Endodermal cell (in vitro differentiated cells): ENCODE results near the gene ASTN2. TPM values are rescaled to one million over a fixed set of nuclear protein-coding genes. Genes with fewer than 3 reads are reported as not detected.
A peak's percentile ranks its signal among the peaks of the same experiment; 100 is the strongest.

ENCODE experiments used
- DNase-seq: peaks from one replicate; pipeline ENCODE4 v3.0.0-alpha.2; 2017
- H3K27ac ChIP-seq: 2 replicates; pipeline ENCODE4 v1.5.1; 2013; ENCODE audit warnings: mild to moderate bottlenecking, low read depth, low read length, moderate library complexity
- H3K27me3 ChIP-seq: 2 replicates; pipeline ENCODE4 v1.6.1; 2013; ENCODE audit warnings: mild to moderate bottlenecking, low read length, moderate library complexity; ENCODE audit not compliant: insufficient read depth, control insufficient read depth, poor library complexity, severe bottlenecking
- H3K36me3 ChIP-seq: 2 replicates; pipeline ENCODE4 v1.7.0; 2013; ENCODE audit warnings: mild to moderate bottlenecking, low read length, moderate library complexity; ENCODE audit not compliant: control insufficient read depth, insufficient read depth
- H3K4me1 ChIP-seq: one replicate; pipeline ENCODE4 v1.7.0; 2013; ENCODE audit warnings: low read length; ENCODE audit not compliant: control insufficient read depth, insufficient read depth
- H3K4me3 ChIP-seq: 2 replicates; pipeline ENCODE4 v1.5.1; 2013; ENCODE audit warnings: mild to moderate bottlenecking, low read length, moderate library complexity
- H3K9ac ChIP-seq: 2 replicates; pipeline ENCODE4 v1.6.1; 2013; ENCODE audit warnings: mild to moderate bottlenecking, low read length, moderate library complexity; ENCODE audit not compliant: poor library complexity, severe bottlenecking; ENCODE audit errors: extremely low read depth
- H3K9me3 ChIP-seq: 2 replicates; pipeline ENCODE4 v1.6.1; 2013; ENCODE audit warnings: mild to moderate bottlenecking, low read length, moderate library complexity; ENCODE audit not compliant: control insufficient read depth
- H3K27ac Mint-ChIP-seq: 2 replicates; pipeline ENCODE4 v1.8.0; 2020; ENCODE audit warnings: mixed read lengths
- H3K27me3 Mint-ChIP-seq: 2 replicates; pipeline ENCODE4 v1.8.0; 2021; ENCODE audit warnings: mild to moderate bottlenecking, mixed read lengths; ENCODE audit not compliant: insufficient read depth
- H3K36me3 Mint-ChIP-seq: 2 replicates; pipeline ENCODE4 v1.8.0; 2020; ENCODE audit warnings: low read depth, mixed read lengths
- H3K4me1 Mint-ChIP-seq: 2 replicates; pipeline ENCODE4 v1.8.0; 2020; ENCODE audit warnings: mixed read lengths
- H3K4me3 Mint-ChIP-seq: 2 replicates; pipeline ENCODE4 v1.8.0; 2020; ENCODE audit warnings: mild to moderate bottlenecking, moderate library complexity, mixed read lengths
- H3K9me3 Mint-ChIP-seq: 2 replicates; pipeline ENCODE4 v1.8.0; 2020; ENCODE audit warnings: mild to moderate bottlenecking, mixed read lengths
- WGBS, 2 experiments: methylation state at CpG; one replicate each; pipeline versions ENCODE4 v1.1.5 to v1.1.7; 2013; ENCODE audit warnings: missing lambda C conversion rate in 2 of 2, mixed read lengths in 1 of 2; ENCODE audit not compliant: insufficient coverage in 1 of 2, insufficient read length in 1 of 2; 5-methylcytosine and 5-hydroxymethylcytosine counted together
- total RNA-seq, 2 donors: library from RNA; stranded (reverse); fragmentation: NEBNext Ultra II Directional in 1 of 2; extraction: Animal tissue kit (Norgen Biotek cat#: 25700) in 1 of 2; gene quantifications; 2 replicates in 1 of 2; 3 replicates in 1 of 2; pipeline ENCODE4 v1.2.1, GENCODE V29; 2021
- TF ChIP-seq, protein P1 (sequence below): fragments of 200-600 bp; sonication (generic); conservative IDR thresholded peaks from 2 replicates; pipeline ENCODE4 v1.5.0; 2021; ENCODE audit warnings: antibody characterized with exemption, mild to moderate bottlenecking

Gene ASTN2
- total RNA-seq, 2 donors from 2014 or later: 8.9 to 10.4 TPM

DNA sequence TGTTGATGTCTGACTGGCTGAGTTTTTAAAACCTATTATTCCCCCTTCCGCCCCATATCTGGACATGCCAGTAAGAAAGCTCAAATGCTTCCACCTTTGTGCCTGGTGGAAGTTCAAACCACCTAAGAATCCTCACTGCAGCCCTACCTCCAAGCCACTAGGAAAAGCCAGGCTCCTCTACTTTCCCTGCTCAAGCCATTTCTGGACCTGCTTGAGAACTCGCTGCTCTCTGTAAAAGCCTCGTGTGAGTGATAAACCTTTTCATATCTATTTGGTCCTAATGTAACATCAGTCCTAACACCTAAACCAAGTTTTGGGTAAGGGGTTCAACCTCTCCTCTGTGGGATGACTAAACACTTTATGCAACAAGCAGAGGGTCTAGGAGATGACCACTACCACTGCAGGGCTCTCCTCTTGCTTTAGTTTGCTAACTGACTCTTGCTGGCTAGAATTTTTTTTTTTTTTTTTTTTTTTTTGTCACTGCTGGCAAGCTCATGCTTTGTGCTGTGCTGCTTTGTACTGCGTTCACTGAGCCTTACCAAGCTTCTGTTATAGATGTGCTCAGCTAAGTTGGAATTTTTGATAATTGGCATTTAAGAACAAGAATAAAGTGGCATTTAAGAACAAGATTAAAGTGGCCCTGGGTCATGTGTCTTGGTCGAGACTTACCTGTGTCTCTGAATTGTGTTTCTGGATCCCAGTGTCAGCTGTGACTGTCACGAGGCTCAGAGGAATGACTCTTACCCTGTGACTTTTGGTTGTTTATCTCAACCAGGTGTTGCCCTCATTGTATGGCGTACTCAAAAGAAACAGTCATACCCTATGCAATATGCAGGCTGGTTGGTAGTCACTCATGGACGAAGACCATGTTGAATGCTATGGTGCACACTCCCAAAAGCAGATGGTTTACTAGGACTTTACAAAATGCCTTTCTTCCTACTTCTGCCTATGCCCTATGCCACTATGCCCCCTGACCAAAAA, 708.3 kb downstream of the ASTN2 start:
- Mint-ChIP-seq H3K36me3 (peaks cover 12% of the 10 kb centered on the region), H3K9me3 (peaks cover 4% of the 10 kb centered on the region), H3K27ac (no peak overlapping the region), H3K27me3 (no peaks in the 10 kb centered on the region), H3K4me3 (no peak overlapping the region), H3K4me1 (peaks cover 21% of the 10 kb centered on the region)
- WGBS, 2 experiments: 92 to 98% methylated on average over 4 to 8 of the region's 8 CpGs
- Histone ChIP-seq H3K9me3 (peaks cover 6% of the 10 kb centered on the region), H3K4me1 (peaks cover 9% of the 10 kb centered on the region), H3K9ac (no peak overlapping the region), H3K27me3 (no peaks in the 10 kb centered on the region), H3K27ac (no peak overlapping the region), H3K36me3 (peaks cover 8% of the 10 kb centered on the region), H3K4me3 (no peak overlapping the region)
- no peak for DNase-seq
- TF ChIP-seq, protein P1, sequence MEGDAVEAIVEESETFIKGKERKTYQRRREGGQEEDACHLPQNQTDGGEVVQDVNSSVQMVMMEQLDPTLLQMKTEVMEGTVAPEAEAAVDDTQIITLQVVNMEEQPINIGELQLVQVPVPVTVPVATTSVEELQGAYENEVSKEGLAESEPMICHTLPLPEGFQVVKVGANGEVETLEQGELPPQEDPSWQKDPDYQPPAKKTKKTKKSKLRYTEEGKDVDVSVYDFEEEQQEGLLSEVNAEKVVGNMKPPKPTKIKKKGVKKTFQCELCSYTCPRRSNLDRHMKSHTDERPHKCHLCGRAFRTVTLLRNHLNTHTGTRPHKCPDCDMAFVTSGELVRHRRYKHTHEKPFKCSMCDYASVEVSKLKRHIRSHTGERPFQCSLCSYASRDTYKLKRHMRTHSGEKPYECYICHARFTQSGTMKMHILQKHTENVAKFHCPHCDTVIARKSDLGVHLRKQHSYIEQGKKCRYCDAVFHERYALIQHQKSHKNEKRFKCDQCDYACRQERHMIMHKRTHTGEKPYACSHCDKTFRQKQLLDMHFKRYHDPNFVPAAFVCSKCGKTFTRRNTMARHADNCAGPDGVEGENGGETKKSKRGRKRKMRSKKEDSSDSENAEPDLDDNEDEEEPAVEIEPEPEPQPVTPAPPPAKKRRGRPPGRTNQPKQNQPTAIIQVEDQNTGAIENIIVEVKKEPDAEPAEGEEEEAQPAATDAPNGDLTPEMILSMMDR: peak; percentile 11

DNA sequence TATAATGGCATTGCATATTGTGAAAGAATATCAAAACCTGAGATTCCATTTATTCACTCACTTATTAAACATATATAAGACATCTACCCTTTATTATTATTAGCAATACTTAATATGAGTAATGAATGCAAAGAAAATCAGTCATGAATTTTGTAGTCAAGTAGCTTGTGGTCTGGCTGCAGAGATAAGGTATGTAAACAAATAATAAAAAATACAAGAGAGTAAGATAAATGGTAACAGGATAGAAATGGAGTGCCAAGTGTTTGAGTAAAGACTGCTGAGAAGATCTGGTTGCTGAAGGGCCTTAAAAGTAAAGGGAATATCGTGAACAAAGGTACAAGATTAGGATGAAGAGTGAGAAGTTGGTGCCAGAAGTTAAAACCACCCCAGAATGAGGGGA, 709.3 kb downstream of the ASTN2 start:
- Mint-ChIP-seq H3K27me3 (no peaks in the 10 kb centered on the region), H3K9me3 (peaks cover 4% of the 10 kb centered on the region), H3K4me3 (no peak overlapping the region), H3K27ac (no peak overlapping the region), H3K36me3 (peaks cover 21% of the 10 kb centered on the region), H3K4me1 (peaks cover 27% of the 10 kb centered on the region)
- no peak overlapping the region for H3K9ac ChIP-seq
- H3K4me1 ChIP-seq: peaks cover 9% of the 10 kb centered on the region
- H3K27me3 ChIP-seq: no peaks in the 10 kb centered on the region
- no peak overlapping the region for H3K27ac ChIP-seq
- H3K9me3 ChIP-seq: peaks cover 6% of the 10 kb centered on the region
- no peak overlapping the region for H3K4me3 ChIP-seq
- peaks cover 18% of the 10 kb centered on the region for H3K36me3 ChIP-seq
- WGBS, 2 experiments: 94 to 100% methylated on average over 1 of the region's 1 CpG
- TF ChIP-seq, protein P1: no peak
- no peak for DNase-seq

DNA sequence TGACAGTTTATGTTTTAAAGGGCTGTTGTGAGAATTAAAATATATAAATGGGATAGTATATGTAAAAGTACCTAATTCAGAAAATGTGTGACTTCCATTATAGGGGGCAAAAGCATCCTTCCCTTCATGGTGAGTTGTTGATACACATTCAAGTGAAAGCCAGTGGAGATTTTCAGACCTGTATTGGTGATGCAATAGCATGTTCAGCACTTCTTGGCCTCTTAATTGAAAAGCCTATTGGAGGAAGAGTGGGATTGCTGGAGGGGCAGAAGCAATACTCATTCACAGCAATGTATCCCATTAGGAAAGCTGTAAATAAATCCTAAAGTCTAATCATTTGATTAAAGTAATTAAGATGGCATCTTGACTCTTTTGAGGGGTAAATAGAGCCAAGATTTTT, 710.4 kb downstream of the ASTN2 start:
- Mint-ChIP-seq H3K9me3 (peaks cover 4% of the 10 kb centered on the region), H3K36me3 (peaks cover 32% of the 10 kb centered on the region), H3K4me1 (peaks cover 27% of the 10 kb centered on the region), H3K4me3 (no peak overlapping the region), H3K27me3 (no peaks in the 10 kb centered on the region), H3K27ac (no peak overlapping the region)
- Histone ChIP-seq H3K9ac (no peak overlapping the region), H3K36me3 (peaks cover 29% of the 10 kb centered on the region), H3K9me3 (peaks cover 6% of the 10 kb centered on the region), H3K4me1 (peaks cover 9% of the 10 kb centered on the region), H3K27me3 (no peaks in the 10 kb centered on the region), H3K4me3 (no peak overlapping the region), H3K27ac (no peak overlapping the region)
- no peak for DNase-seq
- TF ChIP-seq, protein P1: no peak
